HL-60 (cell line): Measurements from ENCODE around the gene YY2.

Source experiments
- CTCF ChIP-seq: IDR thresholded peaks from one replicate; pipeline ENCODE4 v1.5.1; 2011; ENCODE audit warnings: low read length, control low read depth, inconsistent platforms; ENCODE audit not compliant: insufficient read depth
- POLR2AphosphoS5 ChIP-seq: IDR thresholded peaks from 2 replicates; pipeline ENCODE4 v1.6.1; 2012; ENCODE audit warnings: low read depth
- TF ChIP-seq, protein P1 (sequence below): IDR thresholded peaks from 2 replicates; pipeline ENCODE4 v1.6.1; 2012; ENCODE audit warnings: low read depth; ENCODE audit not compliant: insufficient replicate concordance

DNA sequence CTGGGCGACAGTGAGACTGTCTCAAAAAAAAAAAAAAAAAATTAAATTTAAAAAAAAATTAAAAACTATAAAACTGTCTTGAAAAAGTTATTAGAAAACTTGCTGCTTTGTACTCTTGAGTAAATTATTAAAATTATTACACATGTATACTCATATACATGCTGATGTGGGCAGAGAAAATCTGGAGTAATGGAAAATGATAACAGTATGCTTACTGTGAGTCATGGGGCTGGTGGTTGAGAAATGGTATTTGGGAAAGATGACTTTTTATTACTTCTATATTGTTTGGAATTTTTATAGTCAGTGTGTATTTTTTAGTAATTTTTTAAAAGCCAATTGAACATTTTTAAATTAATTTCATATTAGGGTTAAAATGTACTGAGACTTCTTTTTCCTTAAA is 7.5 kb downstream of the YY2 start:
- TF ChIP-seq CTCF (no peak), POLR2AphosphoS5 (no peak)
- TF ChIP-seq, protein P1, sequence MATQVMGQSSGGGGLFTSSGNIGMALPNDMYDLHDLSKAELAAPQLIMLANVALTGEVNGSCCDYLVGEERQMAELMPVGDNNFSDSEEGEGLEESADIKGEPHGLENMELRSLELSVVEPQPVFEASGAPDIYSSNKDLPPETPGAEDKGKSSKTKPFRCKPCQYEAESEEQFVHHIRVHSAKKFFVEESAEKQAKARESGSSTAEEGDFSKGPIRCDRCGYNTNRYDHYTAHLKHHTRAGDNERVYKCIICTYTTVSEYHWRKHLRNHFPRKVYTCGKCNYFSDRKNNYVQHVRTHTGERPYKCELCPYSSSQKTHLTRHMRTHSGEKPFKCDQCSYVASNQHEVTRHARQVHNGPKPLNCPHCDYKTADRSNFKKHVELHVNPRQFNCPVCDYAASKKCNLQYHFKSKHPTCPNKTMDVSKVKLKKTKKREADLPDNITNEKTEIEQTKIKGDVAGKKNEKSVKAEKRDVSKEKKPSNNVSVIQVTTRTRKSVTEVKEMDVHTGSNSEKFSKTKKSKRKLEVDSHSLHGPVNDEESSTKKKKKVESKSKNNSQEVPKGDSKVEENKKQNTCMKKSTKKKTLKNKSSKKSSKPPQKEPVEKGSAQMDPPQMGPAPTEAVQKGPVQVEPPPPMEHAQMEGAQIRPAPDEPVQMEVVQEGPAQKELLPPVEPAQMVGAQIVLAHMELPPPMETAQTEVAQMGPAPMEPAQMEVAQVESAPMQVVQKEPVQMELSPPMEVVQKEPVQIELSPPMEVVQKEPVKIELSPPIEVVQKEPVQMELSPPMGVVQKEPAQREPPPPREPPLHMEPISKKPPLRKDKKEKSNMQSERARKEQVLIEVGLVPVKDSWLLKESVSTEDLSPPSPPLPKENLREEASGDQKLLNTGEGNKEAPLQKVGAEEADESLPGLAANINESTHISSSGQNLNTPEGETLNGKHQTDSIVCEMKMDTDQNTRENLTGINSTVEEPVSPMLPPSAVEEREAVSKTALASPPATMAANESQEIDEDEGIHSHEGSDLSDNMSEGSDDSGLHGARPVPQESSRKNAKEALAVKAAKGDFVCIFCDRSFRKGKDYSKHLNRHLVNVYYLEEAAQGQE = no peak
